ENCODE results near the gene AFMID.
A peak's percentile ranks its signal among the peaks of the same experiment; 100 is the strongest.
"Not testable (repeated sequence)": the region's sequence is repeated elsewhere in the genome, so short reads cannot be mapped to it uniquely, and the experiment has no call there.

AFMID gene

DNA sequence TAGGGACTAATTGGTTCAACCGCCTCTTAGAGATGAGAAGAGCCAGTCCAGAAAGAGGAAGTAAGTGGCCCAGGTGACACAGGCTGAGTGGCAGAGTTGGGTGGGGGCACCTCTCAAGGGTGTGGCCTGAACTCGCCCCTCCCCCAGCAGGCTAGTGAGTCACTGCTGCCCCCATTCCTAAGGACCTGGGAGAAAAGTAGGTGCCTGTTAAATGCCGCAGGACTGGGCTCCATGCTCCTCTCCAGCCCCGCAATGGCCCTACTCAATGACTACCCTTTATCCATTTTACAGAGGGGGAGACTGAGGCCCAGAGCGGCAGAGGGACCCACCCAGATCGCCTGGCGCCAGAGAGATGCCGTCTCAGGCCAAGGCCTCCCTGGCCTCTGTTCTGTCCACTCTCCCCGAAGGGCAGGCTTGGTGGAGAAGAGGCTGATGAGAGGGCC is 52.3 kb downstream of the AFMID start:
- no peak for DNase-seq

DNA sequence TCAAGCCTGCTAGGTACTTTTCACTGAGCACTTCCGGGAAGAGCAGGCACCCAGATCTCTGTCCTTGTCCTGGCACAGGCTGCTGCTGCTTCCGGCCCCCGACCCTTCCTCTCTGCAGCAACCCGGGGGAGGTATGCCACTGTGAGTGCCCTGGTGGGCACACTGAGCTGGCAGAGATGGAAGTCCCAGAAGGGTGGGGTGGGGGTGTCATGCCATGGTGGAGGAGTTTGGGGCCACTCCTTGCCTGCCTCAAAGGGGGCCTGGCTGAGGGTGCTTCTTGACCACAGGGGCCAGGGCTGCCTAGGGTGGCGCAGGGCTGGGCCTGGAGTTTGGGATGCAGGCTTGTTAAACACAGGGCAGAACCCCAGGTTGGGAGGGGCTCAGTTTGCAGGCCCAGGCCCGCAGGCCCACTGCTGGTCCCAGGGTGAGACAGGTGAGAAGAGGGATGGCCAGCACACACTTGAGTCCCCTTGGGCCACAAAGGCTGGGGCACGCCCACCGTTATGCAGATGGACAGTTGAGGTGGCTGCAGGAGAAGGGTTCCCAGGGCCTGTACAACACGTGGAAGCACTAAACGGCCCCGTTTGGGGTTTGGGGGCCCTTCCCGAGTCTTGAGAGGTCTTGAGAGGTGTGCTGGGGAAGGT is 53.0 kb downstream of the AFMID start:
- DNase-seq, result no peak

DNA sequence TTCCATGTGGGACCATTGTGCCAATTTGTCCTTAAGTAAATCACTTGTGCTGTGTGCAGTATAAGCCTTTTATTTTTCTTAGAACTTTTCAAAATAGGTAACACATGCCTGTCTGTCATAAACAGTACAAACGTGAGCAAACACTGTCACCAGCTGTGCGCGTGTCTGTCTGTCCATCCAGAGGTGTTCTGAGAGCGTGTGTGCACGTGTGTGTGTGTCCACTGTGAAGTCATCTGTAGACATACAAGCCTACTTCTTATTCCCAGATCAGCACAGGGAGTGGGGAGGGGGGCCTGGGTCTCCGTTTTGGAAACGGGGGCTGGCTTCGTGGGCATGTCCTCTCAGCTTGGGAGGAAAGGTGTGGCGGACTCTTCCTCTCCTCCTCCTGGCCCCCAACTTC is 53.7 kb downstream of the AFMID start:
- DNase-seq, result no peak

- no peak for DNase-seq
Measured at GRCh38 chr17:78241277-78242023, 54.3 kb downstream of the AFMID start.

DNA sequence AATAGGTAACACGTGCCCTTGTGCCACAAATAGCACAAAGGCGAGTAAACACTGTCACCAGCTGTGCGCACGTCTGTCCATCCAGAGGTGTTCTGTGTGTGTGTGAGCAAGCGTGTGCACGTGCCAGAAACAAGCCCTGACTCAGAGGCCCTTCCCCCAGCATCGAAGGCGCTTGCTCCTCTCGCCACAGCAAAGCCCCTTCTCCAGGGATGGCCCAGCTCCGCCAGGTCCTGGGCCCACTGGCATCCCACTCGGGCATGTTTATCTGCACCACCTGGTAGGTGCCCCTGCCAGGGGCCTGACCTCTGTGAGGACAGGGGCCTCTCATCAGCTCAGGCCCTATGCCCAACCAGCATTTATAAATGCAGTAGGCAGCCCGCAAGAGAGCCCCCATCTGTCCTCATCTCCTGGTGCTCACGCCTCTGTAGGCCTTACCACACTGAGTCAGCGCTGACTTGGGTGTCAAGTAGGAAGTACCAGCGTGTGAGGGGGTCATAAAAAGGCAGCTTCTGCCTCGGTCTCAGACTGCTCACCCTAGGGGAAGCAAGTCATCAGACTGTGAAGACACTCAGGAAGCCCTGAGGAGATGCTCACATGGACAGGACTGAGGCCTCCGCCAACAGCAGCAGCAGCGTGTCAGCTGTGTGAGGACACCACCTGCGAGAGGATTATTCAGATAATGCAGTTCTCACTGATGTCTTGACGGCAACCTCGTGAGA is 55.0 kb downstream of the AFMID start:
- DNase-seq, result no peak

- no peak for DNase-seq
Measured at GRCh38 chr17:78247304-78247703, 60.1 kb downstream of the AFMID start.

GRCh38 chr17:78248051-78248914 is 61.1 kb downstream of the AFMID start:
- no peak for DNase-seq

DNA sequence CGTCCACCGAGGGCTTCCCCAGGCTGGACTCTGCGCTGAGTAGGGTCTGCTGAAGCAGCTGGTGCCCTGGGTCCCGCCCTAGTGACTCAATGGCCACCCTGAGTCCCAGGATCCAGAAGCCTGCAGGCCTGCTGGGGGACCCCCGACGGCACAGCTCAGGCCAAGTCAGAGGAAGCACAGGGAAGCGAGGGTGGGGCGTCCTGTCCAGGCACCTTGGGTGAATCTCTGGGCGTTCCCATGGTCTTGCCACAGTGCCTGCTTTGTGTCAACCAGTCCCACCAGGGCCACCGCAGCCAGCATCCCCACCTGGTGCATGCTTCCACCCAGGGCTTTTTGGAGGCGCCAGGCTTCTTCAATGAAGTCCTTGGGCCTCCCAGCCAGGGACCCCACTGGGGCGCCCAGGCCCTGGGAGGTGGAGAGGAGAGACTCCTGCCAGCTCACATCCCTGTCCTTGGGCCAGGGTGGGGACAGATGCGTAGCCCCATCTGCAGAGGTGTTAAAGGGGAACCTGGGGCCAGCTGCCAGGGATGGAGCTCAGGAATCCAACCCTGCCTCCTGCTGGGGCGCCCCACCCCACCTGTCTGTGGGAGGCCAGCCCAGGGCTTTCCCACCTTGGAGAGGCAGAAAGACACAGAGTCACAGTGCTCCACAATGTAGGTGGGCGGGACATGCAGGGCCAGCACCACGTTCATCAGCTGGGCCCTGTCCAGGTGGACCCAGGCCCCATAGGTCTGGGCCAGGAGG is 62.1 kb downstream of the AFMID start:
- no peak for DNase-seq

DNA sequence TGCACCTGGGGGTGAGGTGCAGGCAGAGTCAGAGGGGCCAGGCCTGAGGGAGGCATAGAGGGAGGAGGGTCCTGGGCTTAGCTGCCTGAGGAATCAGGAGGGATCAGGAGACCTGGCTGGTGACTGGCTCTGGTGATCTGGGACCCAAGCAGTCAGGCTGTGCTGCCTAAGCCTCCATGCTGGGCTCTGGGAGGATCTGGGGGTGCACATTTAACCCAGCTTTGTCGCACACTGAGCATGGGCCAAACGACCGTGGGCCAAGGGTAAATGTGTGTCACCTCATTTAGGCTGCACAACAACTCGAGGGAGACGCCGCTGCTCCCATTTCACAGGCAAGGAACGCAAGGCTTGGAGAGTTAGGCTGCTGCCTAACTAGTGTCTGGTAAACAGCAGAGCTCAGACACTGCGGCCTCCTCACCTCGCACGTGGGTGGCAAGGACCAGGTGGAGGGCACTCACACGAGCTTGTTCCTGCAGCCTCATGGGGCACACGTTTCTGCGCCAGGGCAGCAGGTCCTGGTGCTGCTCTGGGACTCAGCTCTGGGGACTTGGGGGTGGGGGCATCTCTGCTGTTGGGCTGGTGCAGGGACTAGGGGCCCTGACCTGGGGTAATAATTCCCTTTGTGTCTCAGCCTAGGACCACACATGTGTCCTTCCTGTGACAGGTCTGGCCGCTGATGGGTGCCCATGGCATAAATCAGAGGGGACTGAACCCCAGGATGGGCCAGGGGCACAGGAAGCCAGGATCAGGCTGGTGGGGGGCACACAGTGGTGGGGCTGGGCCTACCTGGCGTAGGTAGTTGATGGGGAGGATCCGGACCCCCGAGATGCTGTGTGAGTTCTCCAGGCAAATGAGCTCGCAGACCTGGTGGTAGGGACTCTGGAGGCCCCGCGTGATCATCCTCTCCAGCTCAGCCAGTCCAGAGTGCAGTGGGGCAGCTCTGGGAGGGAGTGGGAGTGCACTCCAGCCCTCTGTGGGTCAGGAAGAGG is 63.0 kb downstream of the AFMID start:
- no peak for DNase-seq

DNA sequence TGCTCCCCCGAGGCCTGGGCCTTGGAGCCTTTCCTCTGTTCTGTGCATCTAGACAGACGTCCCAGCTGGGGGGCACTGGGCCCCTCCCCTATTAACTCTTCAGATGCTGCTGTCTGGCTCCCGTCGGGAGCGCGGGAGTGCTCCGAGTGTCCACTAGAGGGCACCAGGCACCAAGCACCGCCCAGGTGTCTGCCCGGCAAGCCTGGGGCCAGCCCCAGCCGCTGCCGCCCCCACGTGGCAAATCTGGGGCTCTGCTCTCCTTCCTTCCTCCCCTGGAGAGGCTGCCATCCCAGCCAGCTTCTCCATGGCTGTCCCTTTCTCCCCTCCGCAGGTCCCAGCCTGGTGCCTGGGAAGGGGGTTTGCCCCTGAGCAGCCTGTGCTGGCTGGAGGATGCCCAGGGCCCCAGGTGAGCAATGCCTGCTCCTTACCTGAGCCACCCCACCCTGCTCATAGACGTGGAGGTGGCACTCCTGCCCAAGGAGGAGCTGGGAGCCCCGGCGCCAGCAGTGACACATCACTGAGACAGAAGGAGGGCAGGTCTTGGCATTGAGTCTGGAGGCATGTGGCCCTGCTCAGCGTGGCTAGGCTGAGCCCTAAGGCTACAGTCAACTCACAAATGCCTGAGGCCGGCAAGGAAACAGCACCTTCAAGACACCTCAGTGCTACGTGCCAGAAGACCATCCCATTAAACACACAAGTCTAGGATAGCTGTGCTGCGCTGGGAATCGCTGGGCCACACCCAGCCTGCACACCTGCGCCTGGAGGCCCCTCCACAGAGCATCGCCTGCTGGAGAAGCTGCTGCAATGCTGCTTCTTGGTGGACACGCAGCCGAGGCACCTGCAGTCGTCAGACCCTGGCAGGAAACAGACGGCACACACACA is 64.0 kb downstream of the AFMID start:
- DNase-seq, result peak; percentile 85

- DNase-seq, result no peak
Measured at GRCh38 chr17:78251773-78252103, 64.6 kb downstream of the AFMID start.

- peak; percentile 89 for DNase-seq
Measured at GRCh38 chr17:78252111-78252634, 65.0 kb downstream of the AFMID start.

DNA sequence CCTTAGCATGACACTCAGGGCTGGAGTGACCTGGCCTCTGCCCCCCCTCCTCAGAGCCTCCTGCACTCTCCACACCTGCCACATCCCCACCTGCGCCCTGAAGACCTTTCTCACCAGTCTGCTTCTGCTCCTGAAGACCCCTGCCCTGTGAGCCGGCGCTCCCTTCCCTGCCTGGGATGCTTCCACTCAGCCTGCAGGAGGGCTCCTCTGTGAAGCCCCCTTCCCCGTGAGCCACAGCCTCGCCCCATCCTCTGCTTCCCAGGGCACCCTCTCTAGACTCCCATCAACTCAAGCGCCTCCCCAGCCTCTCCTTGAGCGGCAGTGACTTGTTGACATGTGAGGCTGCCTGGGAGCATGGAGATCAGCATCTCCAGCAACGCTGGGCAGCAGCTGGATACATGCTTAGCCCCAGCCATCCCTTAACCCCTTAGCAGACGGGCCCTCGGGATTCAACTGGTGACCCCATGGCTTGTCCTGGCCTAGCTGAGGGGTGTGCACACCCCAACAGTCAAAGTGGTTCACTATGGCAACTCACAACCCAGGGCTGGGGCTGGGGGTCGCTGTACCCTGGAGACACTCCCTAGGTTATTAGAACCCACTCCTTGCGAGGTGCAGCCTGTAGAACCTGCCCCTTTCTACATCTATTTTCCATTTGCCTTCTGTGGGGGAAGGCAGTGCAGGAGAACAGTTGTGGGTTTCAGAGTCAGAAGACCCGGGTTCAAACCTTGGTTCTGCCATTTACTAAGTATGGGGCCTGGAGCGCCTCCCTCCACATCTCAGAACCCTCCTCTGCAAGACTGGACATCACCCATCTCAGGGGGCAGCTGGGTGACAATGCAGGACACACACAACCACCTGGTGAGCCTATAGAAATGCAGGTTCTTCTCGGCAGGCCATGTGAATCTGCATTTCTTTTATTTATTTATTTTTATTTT is 65.8 kb downstream of the AFMID start:
- no peak for DNase-seq

GRCh38 chr17:78253636-78253945 is 66.4 kb downstream of the AFMID start:
- not testable (repeated sequence) for DNase-seq

DNA sequence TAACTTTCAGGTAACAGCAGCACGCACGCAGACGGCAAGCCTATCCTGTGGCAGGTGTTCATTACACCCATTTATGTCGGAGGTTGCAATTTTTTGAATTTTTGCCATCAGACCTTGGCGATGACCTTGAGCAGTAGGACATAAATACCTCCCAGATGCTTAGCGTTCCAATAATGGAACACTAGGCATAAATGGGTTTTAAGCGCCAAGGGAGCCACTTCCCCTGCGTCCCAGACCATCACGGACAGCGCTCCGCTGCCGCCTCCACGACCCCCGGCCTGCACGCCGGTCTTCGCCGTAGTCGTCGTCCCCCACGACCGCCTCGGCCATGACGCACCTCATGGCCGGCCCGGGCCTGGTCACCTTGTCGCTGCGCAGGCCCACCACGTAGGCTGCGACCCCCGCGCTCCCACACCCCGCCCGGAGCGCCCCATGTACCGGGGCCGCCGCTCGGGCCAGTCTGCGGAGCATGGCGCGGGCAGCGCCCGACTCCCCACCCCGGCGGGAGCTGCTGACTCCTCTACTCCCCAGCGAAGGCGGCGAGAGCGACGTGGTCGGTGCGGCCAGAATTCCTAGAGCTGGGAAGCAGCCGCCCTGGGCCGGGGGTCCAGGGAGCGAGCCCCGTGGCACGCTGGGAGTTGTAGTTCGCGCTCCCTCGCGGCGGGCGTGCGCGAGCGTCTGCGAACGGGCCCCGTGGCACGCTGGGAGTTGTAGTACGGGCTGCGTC is 66.9 kb downstream of the AFMID start:
- peak; percentile 82 for DNase-seq

- no peak for DNase-seq
Measured at GRCh38 chr17:78255029-78255656, 68.0 kb downstream of the AFMID start.

DNA sequence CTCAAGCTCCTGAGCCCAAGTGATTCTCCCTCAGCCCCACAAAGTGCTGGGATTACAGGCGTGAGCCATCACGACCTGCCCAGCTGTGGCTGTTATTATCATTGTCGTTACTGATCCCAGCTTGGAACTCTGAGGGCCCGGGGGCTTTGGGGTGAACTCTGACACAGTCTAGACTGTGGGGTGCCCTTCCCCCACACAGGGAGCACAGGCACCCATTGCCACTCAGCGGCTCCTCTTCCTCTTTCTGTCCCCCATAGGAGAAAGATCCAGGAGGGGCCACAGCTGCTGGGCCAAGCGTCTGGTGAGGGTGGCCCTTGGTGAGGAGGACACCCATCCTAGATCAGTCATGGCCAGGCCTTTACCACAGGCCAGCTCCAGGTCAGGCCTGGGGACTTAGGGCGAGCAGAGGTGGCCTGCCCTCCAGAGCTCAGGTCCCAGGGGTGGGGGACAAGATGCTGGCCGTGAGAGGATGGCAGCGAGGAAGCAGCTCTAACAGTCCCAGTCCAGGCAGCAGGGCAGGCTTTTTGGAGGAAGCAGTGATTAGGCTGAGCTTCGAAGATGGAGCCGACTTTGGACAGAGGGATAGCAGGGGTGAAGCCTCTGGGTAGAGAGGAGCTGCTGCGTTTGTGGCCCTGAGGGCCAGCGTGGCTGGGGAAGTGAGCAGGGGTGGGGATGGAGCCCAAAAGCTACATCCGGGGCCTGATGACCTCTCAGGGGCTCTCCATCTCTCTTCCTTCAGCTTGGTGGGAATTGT is 69.0 kb downstream of the AFMID start:
- DNase-seq, result no peak

Data from CD4-positive, alpha-beta T cell treated with Interleukin-17A for 1 hour (primary cell).